LoVo (cell line): ENCODE data around the gene PIK3C3.

ENCODE experiments used
- DNase-seq: peaks from one replicate; pipeline ENCODE4 v3.0.0-alpha.2; 2016; ENCODE audit warnings: low spot score

Gene PIK3C3

GRCh38 chr18:42126586-42126985, 171.6 kb downstream of the PIK3C3 start:
- DNase-seq: no peak

GRCh38 chr18:42131066-42131929, 176.3 kb downstream of the PIK3C3 start:
- no peak for DNase-seq

GRCh38 chr18:42131930-42132244, 176.9 kb downstream of the PIK3C3 start:
- no peak for DNase-seq
